Measurements from ENCODE around the gene KIF1A. TPM values are rescaled to one million over a fixed set of nuclear protein-coding genes. Genes with fewer than 3 reads are reported as not detected.

The KIF1A gene
- total RNA-seq, 1 donor = not detected

- Histone ChIP-seq H3K79me2 (ENCODE audit: insufficient read depth, low read length) (no peaks in the 10 kb centered on the region), H3K4me2 (ENCODE audit: insufficient read depth, low read length) (no peak overlapping the region), H3K4me3 (ENCODE audit: insufficient read depth, low read length) (no peak overlapping the region), H4K20me1 (ENCODE audit: insufficient read depth, low read length) (no peaks in the 10 kb centered on the region), H3K27me3 (ENCODE audit: insufficient read depth, low read length) (peaks cover 9% of the 10 kb centered on the region), H3K36me3 (ENCODE audit: insufficient read depth, low read length) (no peaks in the 10 kb centered on the region), H3K4me1 (ENCODE audit: insufficient read depth, low read length) (no peaks in the 10 kb centered on the region), H2AFZ (ENCODE audit: low read length) (no peak overlapping the region), H3K27ac (ENCODE audit: low read depth, low read length) (no peak overlapping the region), H3K9me3 (ENCODE audit: low read depth, low read length) (no peaks in the 10 kb centered on the region)
- no peak for TF ChIP-seq CTCF (IDR thresholded peaks at IDR 0.05; ENCODE audit: extremely low read depth, low read depth, low read length)
- DNase-seq (ENCODE audit: insufficient read length, low spot score, missing footprints) = peak; percentile 66
Measured at GRCh38 chr2:240793313-240794177, 26.5 kb downstream of the KIF1A start.

- Histone ChIP-seq H3K4me2 (ENCODE audit: insufficient read depth, low read length) (no peak overlapping the region), H3K79me2 (ENCODE audit: insufficient read depth, low read length) (no peaks in the 10 kb centered on the region), H3K27me3 (ENCODE audit: insufficient read depth, low read length) (peaks cover under 1% of the 10 kb centered on the region), H2AFZ (ENCODE audit: low read length) (no peak overlapping the region), H3K4me3 (ENCODE audit: insufficient read depth, low read length) (no peak overlapping the region), H4K20me1 (ENCODE audit: insufficient read depth, low read length) (no peaks in the 10 kb centered on the region), H3K9me3 (ENCODE audit: low read depth, low read length) (no peaks in the 10 kb centered on the region), H3K4me1 (ENCODE audit: insufficient read depth, low read length) (no peaks in the 10 kb centered on the region), H3K27ac (ENCODE audit: low read depth, low read length) (no peak overlapping the region), H3K36me3 (ENCODE audit: insufficient read depth, low read length) (no peaks in the 10 kb centered on the region)
- peak; percentile 48 for DNase-seq (ENCODE audit: insufficient read length, low spot score, missing footprints)
- TF ChIP-seq CTCF (IDR thresholded peaks at IDR 0.05; ENCODE audit: extremely low read depth, low read depth, low read length) = no peak
Measured at GRCh38 chr2:240792629-240793312, 27.2 kb downstream of the KIF1A start.

GRCh38 chr2:240791821-240792628 is 28.0 kb downstream of the KIF1A start:
- Histone ChIP-seq H3K4me3 (ENCODE audit: insufficient read depth, low read length) (no peak overlapping the region), H3K27me3 (ENCODE audit: insufficient read depth, low read length) (no peaks in the 10 kb centered on the region)

More at GRCh38 chr2:240791821-240792628, 28.0 kb downstream of the KIF1A start:
- Histone ChIP-seq H3K4me1 (ENCODE audit: insufficient read depth, low read length) (no peaks in the 10 kb centered on the region), H2AFZ (ENCODE audit: low read length) (no peak overlapping the region), H3K36me3 (ENCODE audit: insufficient read depth, low read length) (no peaks in the 10 kb centered on the region), H3K4me2 (ENCODE audit: insufficient read depth, low read length) (no peak overlapping the region), H4K20me1 (ENCODE audit: insufficient read depth, low read length) (no peaks in the 10 kb centered on the region), H3K27ac (ENCODE audit: low read depth, low read length) (no peak overlapping the region), H3K9me3 (ENCODE audit: low read depth, low read length) (no peaks in the 10 kb centered on the region), H3K79me2 (ENCODE audit: insufficient read depth, low read length) (no peaks in the 10 kb centered on the region)
- TF ChIP-seq CTCF (IDR thresholded peaks at IDR 0.05; ENCODE audit: extremely low read depth, low read depth, low read length) = no peak
- DNase-seq (ENCODE audit: insufficient read length, low spot score, missing footprints) = peak; percentile 71

All from osteoblast (primary cell).